GM19099 (cell line): ENCODE measurements around the gene ZFP82.

Source experiments
- POLR2A ChIP-seq: IDR thresholded peaks from 3 replicates; pipeline ENCODE4 v1.6.1; 2011; ENCODE audit warnings: low read depth; ENCODE audit not compliant: insufficient read length; ENCODE audit errors: extremely low read depth

Gene ZFP82

DNA sequence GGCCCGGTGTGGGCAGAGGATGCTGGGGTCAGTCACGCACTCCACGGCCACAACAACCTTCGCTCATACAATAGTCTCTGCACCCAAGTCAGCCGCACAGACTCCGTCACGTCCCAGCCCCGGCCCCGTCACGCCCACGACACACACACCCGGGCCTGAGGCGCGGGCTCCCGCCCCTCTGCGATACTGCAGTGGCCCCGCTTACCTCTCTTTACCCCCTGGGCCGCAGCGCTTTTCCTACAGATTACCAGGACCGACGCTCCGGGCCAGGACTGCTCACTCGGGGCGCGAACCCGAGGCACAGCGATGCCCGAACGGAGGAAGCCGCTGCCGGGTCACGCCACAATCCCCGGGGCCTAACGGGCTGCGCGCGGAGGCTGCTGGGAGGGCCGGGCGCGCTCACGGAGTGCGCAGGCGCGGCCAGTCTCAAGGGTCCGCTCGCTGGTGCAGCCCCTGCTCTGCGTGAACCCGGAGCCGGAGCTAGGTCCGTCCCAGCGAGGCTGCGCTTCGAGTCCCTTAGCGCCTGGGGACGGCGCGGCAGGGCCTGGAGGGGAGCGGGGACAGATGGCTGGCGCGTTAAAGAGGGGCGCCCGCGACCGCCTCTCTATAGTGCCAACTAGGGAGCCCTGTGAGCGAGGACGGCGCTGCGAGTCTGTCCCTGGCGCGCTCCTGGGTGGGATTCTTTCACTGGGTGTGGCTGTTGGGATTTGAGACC is at the start of gene ZFP82:
ZFP82 (minus strand) TSS at position 358 of the 715 bp plus-strand sequence. CDS start 8,855 bp downstream, outside the sequence.
- TF ChIP-seq POLR2A, result peak; percentile 91

DNA sequence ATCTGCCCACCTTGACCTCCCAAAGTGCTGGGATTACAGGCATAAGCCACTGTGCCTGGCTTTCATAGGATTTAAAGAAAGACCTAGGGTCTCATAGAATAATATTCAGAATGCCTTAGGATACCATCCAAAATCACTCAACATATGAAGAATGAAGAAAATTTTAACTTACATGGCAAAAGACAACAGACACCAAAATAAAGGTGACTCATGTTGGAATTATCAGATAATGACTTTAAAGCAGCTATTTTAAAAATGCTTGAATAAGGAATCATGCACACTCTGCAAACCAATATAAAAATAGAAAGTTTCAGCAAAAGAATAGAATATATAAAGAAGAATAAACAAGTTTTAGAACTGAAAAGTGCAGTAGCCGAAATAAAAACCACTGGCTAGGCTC is 41.6 kb upstream of the ZFP82 start:
- TF ChIP-seq POLR2A, result no peak

DNA sequence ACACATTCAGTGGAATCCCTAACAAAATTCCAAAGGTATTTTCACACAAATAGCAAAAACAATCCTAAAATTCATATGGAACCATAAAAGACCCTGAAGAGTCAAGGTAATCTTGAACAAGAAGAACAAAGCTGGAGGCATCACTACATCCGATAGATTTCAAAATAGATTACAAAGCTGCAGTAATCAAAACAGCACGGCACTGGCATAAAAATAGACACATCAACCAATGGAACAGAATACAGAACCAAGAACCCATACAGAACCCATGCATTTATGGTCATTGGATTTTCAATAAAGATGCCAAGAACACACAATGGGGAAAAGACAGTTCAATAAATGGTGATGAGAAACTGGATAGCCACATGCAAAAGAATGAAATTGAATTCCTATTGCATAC is 38.4 kb upstream of the ZFP82 start:
- no peak for TF ChIP-seq POLR2A

DNA sequence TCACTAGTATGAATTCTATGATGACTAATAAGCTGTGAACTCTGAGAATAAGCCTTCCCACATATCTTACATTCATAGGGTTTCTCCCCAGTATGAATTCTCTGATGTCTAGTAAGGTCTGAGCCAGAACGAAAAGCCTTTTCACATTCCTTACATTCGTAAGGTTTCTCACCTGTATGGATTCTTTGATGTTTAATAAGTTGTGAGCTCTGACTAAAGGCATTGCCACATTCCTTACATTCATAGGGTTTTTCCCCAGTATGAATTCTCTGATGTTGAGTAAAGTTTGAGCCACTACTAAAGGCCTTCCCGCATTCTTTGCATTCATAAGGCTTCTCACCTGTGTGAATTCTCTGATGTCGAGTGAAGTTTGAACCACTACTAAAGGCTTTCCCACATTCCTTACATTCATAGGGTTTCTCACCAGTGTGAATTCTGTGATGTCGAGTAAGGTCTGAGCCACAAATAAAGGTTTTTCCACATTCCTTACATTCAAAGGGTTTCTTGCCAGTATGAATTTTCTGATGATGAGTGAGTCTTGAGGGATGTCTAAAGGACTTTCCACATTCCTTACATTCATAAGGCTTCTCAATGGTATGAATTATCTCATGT is 30.7 kb upstream of the ZFP82 start:
- TF ChIP-seq POLR2A, result no peak

DNA sequence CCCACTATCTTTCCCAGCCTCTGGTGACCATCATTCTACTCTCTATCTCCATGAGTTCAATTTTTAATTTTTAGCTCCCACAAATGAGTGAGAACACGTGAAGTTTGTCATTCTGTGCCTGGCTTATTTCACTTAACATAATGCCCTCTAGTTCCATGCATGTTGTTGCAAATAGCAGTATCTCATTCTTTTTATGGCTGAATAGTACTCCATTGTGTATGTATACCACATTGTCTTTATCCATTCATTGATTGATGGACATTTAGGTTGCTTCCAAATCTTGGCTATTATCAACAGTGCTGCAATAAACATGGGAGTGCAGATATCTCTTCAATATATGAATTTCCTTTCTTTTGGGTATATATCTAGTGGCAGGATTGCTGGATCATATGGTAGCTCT is 22.9 kb upstream of the ZFP82 start:
- TF ChIP-seq POLR2A, result no peak

DNA sequence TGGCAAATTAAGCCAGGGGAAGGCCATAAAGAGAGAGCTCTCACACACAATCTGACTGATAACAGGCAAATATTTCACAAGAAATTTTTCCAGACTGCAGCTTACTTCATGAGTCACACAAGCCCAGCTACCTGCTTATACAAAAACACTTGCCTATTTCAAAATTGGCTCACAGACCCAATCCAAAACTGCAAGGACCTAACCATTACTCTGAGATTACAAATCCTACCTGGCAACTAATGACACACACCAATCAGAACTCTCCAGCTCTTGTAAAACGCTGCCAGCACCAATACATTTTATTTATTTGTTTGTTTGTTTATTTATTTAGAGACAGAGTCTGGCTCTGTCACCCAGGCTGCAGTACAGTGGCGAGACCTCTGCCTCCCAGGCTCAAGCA is 18.1 kb upstream of the ZFP82 start:
- TF ChIP-seq POLR2A, result no peak

DNA sequence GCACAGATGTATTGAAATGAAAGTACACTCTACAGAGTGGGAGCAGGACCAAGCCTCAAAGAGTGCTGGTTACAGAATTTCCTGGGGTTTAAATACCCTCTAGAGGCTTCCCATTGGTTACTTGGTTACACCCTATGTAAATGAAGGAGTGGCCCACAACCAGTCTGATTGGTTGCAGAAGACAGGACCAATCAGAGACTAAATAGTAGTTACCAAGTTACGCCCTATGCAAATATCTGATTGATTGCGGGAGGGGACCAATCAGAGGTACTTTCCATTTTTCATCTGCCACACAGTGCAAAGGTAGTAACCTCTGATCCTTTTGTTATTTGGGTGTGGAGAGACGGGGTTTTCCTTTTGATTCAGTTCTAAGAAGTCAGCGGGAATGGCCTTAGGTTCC is 5.5 kb upstream of the ZFP82 start:
- no peak for TF ChIP-seq POLR2A

DNA sequence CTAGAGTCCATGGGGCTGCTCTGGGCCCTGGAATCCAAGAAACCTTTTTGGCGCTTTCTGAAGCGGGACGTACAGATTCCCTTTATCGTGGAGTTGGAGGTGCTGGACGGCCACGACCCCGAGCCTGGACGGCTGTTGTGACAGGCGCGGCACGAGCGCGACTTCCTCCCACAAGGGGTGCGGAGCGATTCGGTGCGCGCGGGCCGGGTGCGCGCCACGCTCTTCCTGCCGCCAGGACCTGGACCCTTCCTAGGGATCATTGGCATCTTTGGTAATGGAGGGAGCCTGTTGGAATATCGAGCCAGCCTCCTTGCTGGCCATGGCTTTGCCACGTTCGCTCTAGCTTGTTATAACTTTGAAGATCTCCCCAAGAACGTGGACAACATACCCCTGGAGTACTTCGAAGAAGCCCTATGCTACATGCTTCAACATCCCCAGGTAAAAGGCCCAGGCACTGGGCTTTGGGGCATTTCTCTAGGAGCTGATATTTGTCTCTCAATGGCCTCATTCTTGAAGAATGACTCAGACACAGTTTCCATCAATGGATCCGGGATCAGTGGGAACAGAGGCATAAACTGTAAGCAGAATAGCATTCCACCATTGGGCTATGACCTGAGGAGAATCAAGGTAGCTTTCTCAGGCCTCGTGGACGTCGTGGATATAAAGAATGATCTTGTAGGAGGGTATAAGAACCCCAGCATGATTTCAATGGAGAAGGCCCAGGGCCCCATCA is 3.5 kb upstream of the ZFP82 start:
- TF ChIP-seq POLR2A, result no peak

DNA sequence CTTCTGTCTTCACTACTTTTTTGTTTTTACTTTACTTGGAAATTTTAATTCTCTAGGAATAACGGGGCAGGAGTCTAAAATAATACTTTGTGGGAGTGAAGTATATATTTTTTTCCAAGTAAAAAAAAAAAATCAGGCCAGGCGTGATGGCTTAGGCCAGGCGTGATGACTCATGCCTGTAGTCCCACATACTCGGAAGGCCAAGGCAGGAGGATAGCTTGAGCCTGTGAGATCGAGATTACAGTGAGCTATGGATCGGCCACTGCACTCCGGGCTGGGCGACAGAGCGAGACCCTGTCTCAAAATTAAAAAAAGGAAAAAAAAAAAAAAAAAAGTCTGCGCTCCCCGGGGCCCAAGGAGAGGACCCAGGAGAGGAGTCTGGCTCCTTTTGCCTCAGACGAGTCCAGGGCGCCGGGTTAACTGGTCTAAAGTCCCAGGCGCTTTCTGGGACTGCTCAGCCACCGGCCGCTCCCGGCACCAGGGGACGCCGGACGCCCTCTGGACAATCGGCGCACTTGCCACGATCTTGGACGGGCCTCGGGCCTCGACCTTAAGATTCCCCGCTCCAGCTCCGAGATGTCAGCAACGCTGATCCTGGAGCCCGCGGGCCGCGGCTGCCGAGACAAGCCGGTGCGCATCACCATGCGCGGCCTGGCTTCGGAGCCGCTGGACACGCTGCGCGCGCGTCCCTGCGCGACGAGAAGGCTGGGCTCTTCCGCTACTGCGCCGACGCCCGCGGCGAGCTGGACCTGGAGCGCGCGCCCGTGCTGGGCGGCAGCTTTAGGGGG is 2.7 kb upstream of the ZFP82 start:
- no peak for TF ChIP-seq POLR2A

DNA sequence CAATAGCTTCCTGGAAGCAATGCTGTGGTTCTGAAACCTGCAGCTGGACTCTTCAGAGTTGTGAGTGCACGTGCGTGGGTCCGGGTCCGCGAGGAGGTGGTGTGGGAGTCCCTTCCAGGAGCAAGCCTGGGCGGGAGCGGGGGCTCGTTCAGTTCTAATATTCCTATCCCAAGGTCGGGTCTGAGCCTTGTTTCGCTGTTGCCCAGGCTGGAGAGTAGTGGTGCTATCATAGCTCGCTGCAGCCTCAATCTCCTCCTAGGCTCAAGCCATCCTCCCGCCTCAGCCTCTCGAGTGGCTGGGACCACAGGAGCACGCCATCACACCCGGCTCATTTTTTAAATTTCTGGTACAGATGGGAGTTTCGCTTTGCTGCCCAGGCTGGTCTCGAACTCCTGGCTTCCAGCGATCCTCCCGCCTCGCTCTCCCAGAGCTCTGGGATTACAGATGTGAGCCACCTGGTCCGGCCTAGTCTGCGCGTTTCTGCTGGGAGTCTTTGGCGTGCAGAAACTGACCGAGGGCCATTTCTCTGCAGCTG is 625 bp downstream of the ZFP82 start:
- TF ChIP-seq POLR2A, result no peak

DNA sequence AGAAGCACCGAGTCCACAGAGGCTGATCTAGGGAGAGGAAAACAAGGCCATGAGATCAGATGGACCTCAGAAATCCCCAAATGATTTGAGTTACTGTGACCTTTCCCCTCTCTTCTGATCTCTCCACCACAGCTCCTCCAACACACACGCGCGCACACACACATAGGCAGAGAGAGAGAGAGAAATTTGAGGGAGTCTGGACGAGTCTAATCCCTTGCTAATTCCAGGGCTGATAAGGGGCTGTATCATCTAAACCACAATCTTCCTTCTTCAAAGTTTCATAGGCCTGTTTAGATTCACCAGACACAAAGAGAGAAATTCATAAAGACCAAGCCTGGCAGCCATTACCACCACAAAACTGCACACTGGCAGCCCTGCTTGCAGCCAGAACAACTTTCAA is 8.6 kb downstream of the ZFP82 start:
- TF ChIP-seq POLR2A, result no peak

DNA sequence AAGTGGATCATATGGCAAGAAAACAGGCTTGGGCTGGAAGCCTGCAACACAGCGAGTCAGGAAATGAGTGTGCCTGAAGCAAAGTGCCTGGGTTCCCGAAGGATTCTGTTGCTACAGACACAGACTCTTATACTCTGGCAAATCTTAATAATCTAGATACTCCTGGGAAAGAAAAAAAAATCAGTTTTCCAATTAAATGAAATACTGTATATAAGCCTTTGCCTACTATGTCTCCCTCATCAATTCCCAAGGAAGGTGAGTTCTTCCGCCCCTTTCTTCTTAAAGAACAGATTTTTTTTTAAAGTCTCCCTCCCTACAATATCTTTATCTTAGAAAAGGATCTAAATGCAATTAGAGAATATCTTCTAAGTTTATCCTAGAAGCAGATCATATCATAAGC is 10.3 kb downstream of the ZFP82 start:
- no peak for TF ChIP-seq POLR2A

DNA sequence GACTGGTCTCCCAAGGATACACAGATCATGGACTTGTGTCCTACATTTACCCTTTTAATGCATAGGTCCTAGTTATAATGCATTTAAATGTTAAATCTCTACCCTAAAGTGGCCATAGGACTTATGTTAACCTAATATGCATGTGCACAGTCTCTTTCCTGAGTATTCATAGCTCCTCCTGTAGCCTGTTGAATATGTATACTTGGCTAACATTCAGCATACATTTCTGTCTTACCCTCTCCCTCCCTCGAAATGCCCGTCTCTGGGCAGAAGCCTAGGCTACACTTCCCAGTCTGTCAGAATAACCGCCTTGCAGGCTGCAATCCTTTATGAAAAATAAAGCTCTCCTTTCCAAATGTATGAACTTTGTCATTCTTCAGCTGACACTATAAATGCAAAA is 13.9 kb downstream of the ZFP82 start:
- TF ChIP-seq POLR2A, result no peak

DNA sequence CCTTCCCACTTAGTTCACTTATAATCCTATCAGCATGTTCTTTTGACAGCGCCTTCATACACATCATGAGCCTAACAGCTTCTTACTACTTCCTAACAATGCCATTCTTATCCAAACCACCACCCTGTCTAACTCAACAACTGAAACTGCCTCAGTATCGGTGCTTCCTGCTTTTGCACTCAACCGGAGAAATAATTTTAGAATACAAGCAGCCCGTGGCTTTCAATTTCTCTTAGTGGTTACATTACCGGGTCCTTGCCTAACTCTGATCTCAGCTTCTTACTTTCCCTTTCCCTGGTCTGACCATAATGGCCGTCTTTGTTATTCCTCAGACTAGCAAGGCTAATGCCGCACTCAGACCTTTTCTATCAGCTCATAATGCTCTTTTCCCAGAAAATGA is 17.0 kb downstream of the ZFP82 start:
- no peak for TF ChIP-seq POLR2A

DNA sequence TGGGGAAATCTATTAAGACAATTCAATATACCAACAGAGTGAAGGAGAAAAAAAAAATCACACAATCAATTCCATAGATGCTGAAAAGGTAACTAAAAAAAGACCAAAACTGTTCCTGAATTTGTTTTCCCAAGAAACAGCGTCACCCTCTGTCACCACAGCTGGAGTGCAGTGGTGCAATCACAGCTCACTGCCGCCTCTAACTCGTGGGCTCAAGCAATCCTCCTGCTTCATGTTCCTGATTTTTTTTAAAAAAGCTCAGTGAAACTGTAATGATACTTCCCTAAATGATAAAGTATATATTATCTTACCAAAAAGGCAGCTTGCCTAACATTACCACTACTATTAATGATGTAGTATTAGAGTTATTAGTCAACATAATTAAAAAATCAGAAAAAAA is 19.9 kb downstream of the ZFP82 start:
- no peak for TF ChIP-seq POLR2A

DNA sequence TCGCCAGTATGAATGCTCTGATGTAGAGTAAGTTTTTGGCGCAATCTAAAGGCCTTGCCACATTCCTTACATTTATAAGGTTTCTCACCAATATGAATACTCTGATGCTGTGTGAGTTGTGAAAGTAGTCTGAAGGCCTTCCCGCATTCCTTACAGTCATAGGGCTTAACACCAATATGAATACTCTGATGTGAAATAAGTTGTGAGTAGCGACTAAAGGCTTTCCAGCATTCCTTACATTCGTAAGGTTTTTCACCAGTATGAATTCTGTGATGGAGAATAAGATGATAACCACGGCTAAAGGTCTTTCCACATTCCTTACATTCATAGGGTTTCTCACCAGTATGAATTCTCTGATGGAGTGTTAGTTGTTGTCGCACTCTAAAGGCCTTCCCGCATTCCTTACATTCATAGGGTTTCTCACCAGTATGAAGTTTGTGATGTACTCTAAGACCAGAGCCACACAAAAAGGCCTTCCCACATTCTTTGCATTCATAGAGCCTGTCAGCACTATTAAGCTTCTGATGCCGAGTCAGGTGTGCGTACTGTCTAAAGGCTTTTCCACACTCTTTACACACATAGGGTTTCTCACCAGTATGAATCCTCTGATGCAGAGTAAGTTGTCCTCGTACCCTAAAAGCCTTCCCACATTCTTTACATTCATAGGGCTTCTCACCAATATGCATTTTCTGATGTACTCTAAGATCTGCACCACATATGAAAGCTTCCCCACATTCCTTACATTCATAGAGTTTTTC is 25.3 kb downstream of the ZFP82 start:
- TF ChIP-seq POLR2A, result no peak
